Measurements from ENCODE around the gene FARSA.
"Not testable (repeated sequence)": the region's sequence is repeated elsewhere in the genome, so short reads cannot be mapped to it uniquely, and the experiment has no call there.

Gene FARSA

DNA sequence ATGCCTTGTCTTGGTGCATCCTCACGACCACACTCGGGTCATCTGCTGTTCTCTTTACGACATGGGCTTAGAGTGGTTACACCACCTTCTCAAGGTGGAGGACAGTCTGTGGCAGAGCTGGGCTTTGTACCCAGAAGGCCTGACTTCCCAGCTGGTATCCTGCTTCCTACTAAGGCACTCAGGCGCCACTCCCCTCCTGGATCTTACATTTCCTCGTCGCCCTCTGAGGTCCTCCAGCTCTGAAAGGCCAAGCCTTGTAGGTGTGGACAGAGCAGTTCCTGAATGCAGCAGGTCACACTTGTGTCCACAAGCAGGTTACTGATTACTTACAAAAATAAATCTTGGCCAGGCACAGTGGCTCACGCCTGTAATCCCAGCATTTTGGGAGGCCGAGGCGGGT, 26.3 kb downstream of the FARSA start:
- H3K9me3 ChIP-seq (ENCODE audit: low read length), result no peaks in the 10 kb centered on the region
- no peak overlapping the region for H3K27ac ChIP-seq (ENCODE audit: low read depth, low read length)
- H3K27me3 ChIP-seq (ENCODE audit: control insufficient read depth in 1 of 2, insufficient read depth in 2 of 2, low read length in 2 of 2), result no peaks in the 10 kb centered on the region
- no peaks in the 10 kb centered on the region for H3K36me3 ChIP-seq (ENCODE audit: insufficient read depth, low read length)
- H3K4me1 ChIP-seq (ENCODE audit: insufficient read depth, low read length), result peaks cover 3% of the 10 kb centered on the region
- no peak overlapping the region for H3K4me3 ChIP-seq (ENCODE audit: low read depth in 1 of 2, low read length in 2 of 2)
- H3K9ac ChIP-seq (ENCODE audit: low read length), result no peak overlapping the region

DNA sequence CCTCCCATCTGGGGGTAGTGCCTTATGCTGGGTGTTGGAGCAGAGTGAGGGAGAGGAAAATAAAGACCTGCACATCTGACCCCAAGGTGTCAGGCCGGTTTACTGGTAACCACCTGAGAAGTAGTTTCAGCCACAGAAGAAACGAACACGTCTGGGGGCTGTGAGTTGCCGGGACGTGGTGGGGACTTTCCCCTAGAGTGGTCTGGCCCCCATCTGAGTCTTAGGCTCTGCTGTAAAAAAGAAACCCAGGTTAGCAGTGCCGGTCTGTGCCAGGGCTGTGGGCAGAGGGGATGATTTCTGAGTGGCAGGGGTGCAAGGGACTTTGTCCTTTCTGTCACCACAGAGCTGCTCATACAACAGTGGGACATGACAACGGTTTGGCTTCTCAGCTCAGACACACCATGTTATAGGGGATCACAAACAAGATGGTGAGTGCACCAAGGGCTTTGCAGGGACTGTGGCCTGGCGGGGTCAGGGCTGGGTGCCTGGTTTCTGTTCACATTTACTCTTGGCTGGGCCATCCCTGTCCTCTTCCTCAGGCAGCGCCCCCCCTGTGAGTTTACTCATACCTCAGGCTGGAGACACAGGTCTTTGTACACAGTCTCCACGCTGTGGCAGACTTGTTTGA, 33.5 kb downstream of the FARSA start:
- H3K4me3 ChIP-seq (ENCODE audit: low read depth in 1 of 2, low read length in 2 of 2), result no peak overlapping the region
- H3K27me3 ChIP-seq (ENCODE audit: control insufficient read depth in 1 of 2, insufficient read depth in 2 of 2, low read length in 2 of 2), result no peaks in the 10 kb centered on the region
- H3K36me3 ChIP-seq (ENCODE audit: insufficient read depth, low read length), result peaks cover 22% of the 10 kb centered on the region
- H3K4me1 ChIP-seq (ENCODE audit: insufficient read depth, low read length), result no peaks in the 10 kb centered on the region
- H3K9me3 ChIP-seq (ENCODE audit: low read length), result no peaks in the 10 kb centered on the region
- no peak overlapping the region for H3K27ac ChIP-seq (ENCODE audit: low read depth, low read length)
- no peak overlapping the region for H3K9ac ChIP-seq (ENCODE audit: low read length)

DNA sequence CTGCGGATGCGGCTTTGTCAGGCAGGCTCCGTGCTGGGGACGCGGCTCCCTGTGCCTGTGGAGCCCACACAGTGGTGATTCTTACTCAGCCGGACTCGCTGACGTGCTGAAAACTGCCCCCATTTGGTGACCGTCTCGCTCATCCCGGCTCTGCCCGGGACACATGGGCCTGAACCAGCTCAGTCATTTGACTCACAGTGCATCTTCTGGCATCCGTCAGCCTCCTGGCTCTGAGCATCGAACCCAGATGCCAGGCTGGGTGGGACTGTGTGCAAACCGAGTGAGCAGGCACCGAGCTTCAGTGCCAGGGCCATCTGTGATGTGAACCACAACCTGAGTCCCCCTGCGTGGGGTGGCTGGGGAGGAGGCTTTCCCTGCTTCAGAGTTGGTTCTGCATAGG, 37.1 kb downstream of the FARSA start:
- H3K36me3 ChIP-seq (ENCODE audit: insufficient read depth, low read length), result peaks cover 38% of the 10 kb centered on the region
- no peak overlapping the region for H3K9ac ChIP-seq (ENCODE audit: low read length)

DNA sequence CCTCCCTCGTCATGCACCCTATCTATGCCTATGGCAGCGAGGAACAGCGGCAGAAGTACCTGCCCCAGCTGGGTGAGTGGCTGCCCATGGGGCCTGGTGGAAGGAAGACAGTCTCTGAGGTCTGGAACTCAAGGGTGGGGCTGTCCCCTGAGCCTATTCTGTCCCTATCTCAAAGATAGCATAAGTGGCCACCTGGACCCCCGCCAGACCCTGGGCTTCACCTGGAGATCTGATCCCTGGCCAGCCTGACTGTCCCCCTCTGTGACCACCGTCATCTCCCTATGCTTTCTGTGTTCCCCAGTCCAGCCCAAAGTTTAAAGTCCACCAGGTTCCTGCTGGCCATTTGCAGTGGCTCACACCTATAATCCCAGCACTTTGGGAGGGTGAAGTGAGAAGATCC, 39.9 kb downstream of the FARSA start:
- no peak overlapping the region for H3K4me3 ChIP-seq (ENCODE audit: low read depth in 1 of 2, low read length in 2 of 2)
- no peak overlapping the region for H3K9ac ChIP-seq (ENCODE audit: low read length)
- H3K27me3 ChIP-seq (ENCODE audit: control insufficient read depth in 1 of 2, insufficient read depth in 2 of 2, low read length in 2 of 2), result no peaks in the 10 kb centered on the region
- no peak overlapping the region for H3K27ac ChIP-seq (ENCODE audit: low read depth, low read length)
- no peaks in the 10 kb centered on the region for H3K9me3 ChIP-seq (ENCODE audit: low read length)
- H3K4me1 ChIP-seq (ENCODE audit: insufficient read depth, low read length), result peaks cover 14% of the 10 kb centered on the region
- H3K36me3 ChIP-seq (ENCODE audit: insufficient read depth, low read length), result peaks cover 38% of the 10 kb centered on the region

More for the DNA sequence above, 37.1 kb downstream of the FARSA start:
- Histone ChIP-seq H3K9me3 (ENCODE audit: low read length) (no peaks in the 10 kb centered on the region), H3K4me1 (ENCODE audit: insufficient read depth, low read length) (peaks cover 9% of the 10 kb centered on the region), H3K27ac (ENCODE audit: low read depth, low read length) (no peak overlapping the region), H3K4me3 (ENCODE audit: low read depth in 1 of 2, low read length in 2 of 2) (no peak overlapping the region), H3K27me3 (ENCODE audit: control insufficient read depth in 1 of 2, insufficient read depth in 2 of 2, low read length in 2 of 2) (no peaks in the 10 kb centered on the region)

DNA sequence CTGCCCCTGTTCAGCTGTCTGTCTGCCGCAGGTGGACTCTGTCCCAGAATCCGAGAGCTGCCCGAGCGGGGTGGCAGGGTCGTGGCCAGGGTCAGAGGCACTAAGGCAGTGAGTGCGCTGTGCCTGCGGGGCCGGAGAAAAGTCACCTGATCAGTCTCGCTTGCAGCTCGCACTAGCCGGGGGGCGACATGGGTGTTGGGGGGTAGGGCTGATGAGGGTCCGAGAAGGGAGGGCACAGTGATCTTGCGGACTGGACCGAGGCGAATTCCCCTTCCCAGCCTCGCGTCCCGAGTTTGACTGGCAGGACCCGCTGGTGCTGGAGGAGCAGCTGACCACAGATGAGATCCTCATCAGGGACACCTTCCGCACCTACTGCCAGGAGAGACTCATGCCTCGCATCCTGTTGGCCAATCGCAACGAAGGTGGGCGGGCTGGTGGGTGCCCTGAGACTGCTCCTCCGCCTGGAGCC, 41.9 kb downstream of the FARSA start:
- peak overlapping the region; percentile 24 for H3K9ac ChIP-seq (ENCODE audit: low read length)
- H3K9me3 ChIP-seq (ENCODE audit: low read length), result no peaks in the 10 kb centered on the region
- H3K36me3 ChIP-seq (ENCODE audit: insufficient read depth, low read length), result peaks cover 24% of the 10 kb centered on the region
- peaks cover 14% of the 10 kb centered on the region for H3K4me1 ChIP-seq (ENCODE audit: insufficient read depth, low read length)
- H3K27me3 ChIP-seq (ENCODE audit: control insufficient read depth in 1 of 2, insufficient read depth in 2 of 2, low read length in 2 of 2), result peaks cover 0 to 2% of the 10 kb centered on the region in 2 donors
- no peak overlapping the region for H3K27ac ChIP-seq (ENCODE audit: low read depth, low read length)
- H3K4me3 ChIP-seq (ENCODE audit: low read depth in 1 of 2, low read length in 2 of 2), result peak overlapping the region; percentile 93 to 97

DNA sequence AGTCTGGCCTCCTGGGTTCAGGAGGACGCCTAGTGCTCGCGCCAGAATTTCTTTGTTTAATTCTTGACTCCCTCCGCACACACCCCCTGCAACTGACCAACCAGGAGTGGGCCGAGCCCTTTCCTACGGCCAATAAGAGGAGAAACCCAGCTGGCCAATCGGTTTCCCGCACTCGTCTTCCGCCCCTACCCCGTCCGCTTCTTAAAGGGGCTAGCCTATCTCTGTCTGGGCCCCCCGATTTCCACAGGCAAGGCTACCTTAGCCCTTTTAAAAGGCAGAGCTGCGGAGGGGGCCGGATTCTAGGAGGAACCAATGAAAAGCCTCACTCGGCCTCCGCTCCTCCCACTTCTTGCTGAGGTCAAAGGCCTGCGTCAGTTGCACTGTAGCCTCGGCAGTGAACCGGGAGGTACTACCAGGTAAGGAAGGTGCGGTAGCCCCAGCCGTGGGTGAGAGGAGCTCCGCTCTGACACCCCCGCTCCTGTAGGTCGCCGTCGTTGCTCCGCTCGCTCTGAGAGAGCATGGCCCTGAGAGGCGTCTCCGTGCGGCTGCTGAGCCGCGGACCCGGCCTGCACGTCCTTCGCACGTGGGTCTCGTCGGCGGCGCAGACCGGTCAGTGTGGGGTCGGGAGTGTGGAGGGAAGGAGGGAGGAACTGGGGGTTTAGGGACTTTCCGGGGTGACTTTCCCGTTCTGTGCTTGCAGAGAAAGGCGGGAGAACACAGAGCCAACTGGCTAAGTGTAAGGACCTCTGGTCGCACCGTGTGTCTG, 42.5 kb downstream of the FARSA start, which contains the start of gene GCDH:
Gene GCDH, plus strand, starts transcription at position 374 of the 766 bp plus-strand sequence. Its CDS starts 145 bp downstream, at position 519.
- Histone ChIP-seq H3K4me3 (ENCODE audit: low read depth in 1 of 2, low read length in 2 of 2) (peak within 1 kb of the TSS; percentile 93 to 97), H3K36me3 (ENCODE audit: insufficient read depth, low read length) (peaks cover 18% of the 10 kb centered on the region), H3K27ac (ENCODE audit: low read depth, low read length) (peak within 1 kb of the TSS; percentile 88), H3K9ac (ENCODE audit: low read length) (peak within 1 kb of the TSS; percentile 24), H3K4me1 (ENCODE audit: insufficient read depth, low read length) (peaks cover 14% of the 10 kb centered on the region), H3K27me3 (ENCODE audit: control insufficient read depth in 1 of 2, insufficient read depth in 2 of 2, low read length in 2 of 2) (peaks cover 2 to 5% of the 10 kb centered on the region in 2 donors), H3K9me3 (ENCODE audit: low read length) (no peaks in the 10 kb centered on the region)

DNA sequence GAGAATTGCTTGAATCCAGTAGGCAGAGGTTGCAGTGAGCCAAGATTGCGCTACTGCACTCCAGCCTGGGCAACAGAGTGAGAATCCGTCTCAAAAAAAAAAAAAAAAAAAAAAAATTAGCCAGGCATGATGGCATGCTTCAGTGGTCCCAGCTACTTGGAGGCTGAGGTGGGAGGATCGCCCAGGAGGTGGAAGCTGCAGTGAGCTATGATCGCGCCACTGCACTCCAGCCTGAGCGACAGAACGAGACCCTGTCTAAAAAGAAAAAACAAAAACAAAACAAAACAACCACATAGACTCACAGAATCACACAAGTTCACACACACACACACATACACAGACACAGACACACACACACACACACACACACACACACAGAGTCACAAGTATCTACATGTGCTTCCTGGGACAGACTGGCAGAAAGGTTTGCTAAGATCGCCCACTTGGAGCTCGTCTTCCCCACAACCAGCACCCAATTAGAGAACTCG, 43.2 kb downstream of the FARSA start:
- not testable (repeated sequence) for H3K9me3 ChIP-seq (ENCODE audit: low read length); H3K9ac ChIP-seq (ENCODE audit: low read length); H3K27me3 ChIP-seq (ENCODE audit: control insufficient read depth in 1 of 2, insufficient read depth in 2 of 2, low read length in 2 of 2); H3K27ac ChIP-seq (ENCODE audit: low read depth, low read length)
- peaks cover 14% of the 10 kb centered on the region for H3K4me1 ChIP-seq (ENCODE audit: insufficient read depth, low read length)
- peaks cover 16% of the 10 kb centered on the region for H3K36me3 ChIP-seq (ENCODE audit: insufficient read depth, low read length)
- peak overlapping the region; percentile 21 to 38 for H3K4me3 ChIP-seq (ENCODE audit: low read depth in 1 of 2, low read length in 2 of 2)

DNA sequence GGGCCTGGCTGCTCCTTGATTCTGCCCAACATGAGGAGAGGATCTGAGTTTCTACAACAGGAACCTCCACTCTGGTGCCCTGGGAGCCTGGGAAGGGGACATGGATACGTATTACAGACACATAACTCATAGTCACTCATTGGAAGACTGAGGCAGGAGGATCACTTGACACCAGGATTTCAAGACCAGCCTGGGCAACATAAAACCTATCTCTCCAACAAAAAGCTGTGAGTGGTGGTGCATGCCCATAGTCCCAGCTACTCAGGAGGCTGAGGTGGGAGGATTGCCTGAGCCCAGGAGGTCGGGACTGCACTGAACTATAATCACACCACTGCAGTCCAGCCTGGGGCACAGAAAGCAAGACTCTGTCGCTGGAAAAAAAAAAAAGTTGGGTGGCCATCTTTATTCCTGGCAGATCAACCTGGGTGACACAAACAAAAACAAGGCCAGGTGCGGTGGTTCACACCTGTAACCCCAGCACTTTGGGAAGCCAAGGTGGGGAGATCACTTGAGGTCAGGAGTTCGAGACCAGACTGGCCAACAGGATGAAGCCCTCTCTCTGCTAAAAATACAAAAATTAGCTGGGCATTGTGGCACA, 45.4 kb downstream of the FARSA start:
- peaks cover 2% of the 10 kb centered on the region for H3K36me3 ChIP-seq (ENCODE audit: insufficient read depth, low read length)
- no peak overlapping the region for H3K9ac ChIP-seq (ENCODE audit: low read length)
- no peak overlapping the region for H3K4me3 ChIP-seq (ENCODE audit: low read depth in 1 of 2, low read length in 2 of 2)
- H3K27ac ChIP-seq (ENCODE audit: low read depth, low read length), result no peak overlapping the region
- H3K27me3 ChIP-seq (ENCODE audit: control insufficient read depth in 1 of 2, insufficient read depth in 2 of 2, low read length in 2 of 2), result peaks cover 11 to 20% of the 10 kb centered on the region in 2 donors
- H3K9me3 ChIP-seq (ENCODE audit: low read length), result no peaks in the 10 kb centered on the region
- peaks cover 14% of the 10 kb centered on the region for H3K4me1 ChIP-seq (ENCODE audit: insufficient read depth, low read length)

DNA sequence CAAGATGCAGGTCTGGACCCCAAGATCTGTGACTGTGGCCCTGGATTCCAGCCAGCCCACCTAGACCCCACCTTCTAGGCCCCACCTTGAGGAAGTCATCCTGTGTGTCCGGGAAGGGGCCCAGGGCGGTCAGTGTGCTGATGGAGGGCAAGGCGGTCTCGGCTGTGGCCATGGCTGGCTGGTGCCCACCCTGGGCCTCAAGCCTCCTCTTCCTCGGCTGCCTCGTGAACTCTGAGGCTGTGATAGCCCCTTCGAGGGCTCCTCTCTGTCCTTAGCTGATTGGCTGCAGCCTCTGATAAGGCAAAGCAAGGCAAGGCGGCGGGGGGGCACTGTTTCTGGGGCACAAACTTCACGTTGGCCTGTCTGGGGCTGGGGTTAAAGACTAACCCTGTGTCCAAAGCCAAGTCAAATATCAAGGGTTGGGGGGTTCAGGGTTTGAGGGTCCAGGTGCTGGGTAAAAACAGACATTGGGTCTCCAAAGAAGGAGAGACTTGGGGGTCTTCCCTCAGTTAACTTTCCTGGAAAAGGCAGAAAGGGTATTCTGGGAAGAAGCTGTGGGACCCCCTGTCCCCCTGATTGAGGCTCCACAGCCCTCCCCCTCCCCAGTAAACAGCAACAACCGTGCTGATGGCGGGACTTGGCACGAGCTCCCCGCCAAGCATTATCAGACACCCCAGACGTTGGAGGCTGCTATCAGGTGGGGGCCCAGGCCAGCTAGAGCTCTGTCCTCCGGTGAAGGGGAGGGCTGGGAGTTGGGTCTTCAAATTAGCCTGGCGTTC, 46.4 kb downstream of the FARSA start, which contains the start of gene KLF1:
Gene KLF1, minus strand, starts transcription at position 233 of the 779 bp plus-strand sequence. Its CDS starts 61 bp downstream, at position 172.
- Histone ChIP-seq H3K27ac (ENCODE audit: low read depth, low read length) (no peak within 1 kb of the TSS), H3K9ac (ENCODE audit: low read length) (no peak within 1 kb of the TSS), H3K9me3 (ENCODE audit: low read length) (no peaks in the 10 kb centered on the region), H3K4me1 (ENCODE audit: insufficient read depth, low read length) (peaks cover 12% of the 10 kb centered on the region), H3K4me3 (ENCODE audit: low read depth in 1 of 2, low read length in 2 of 2) (no peak within 1 kb of the TSS), H3K27me3 (ENCODE audit: control insufficient read depth in 1 of 2, insufficient read depth in 2 of 2, low read length in 2 of 2) (peaks cover 11 to 20% of the 10 kb centered on the region in 2 donors), H3K36me3 (ENCODE audit: insufficient read depth, low read length) (no peaks in the 10 kb centered on the region)

DNA sequence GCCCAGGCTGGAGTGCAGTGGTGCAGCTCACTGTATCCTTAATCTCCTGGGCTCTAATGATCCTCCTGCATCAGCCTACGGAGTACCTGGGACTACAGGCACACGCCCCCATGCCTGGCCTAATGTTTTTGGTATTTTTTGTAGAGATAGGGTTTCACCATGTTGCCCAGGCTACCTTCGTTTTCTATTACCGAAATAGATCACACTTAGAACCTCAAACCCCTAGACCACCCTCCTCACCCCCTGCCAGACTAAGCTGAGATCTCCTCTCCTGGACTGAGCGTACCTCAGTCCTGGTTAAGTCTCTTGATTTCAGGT, 46.9 kb downstream of the FARSA start:
- Histone ChIP-seq H3K27ac (ENCODE audit: low read depth, low read length) (no peak overlapping the region), H3K4me3 (ENCODE audit: low read depth in 1 of 2, low read length in 2 of 2) (no peak overlapping the region), H3K4me1 (ENCODE audit: insufficient read depth, low read length) (peaks cover 6% of the 10 kb centered on the region), H3K9me3 (ENCODE audit: low read length) (no peaks in the 10 kb centered on the region), H3K9ac (ENCODE audit: low read length) (no peak overlapping the region), H3K36me3 (ENCODE audit: insufficient read depth, low read length) (no peaks in the 10 kb centered on the region), H3K27me3 (ENCODE audit: control insufficient read depth in 1 of 2, insufficient read depth in 2 of 2, low read length in 2 of 2) (peaks cover 11 to 20% of the 10 kb centered on the region in 2 donors)

All from muscle layer of colon (tissue), 2 donors.